ENCODE data around the gene STKLD1.
A peak's percentile ranks its signal among the peaks of the same experiment; 100 is the strongest.
"Not testable (repeated sequence)": the region's sequence is repeated elsewhere in the genome, so short reads cannot be mapped to it uniquely, and the experiment has no call there.

STKLD1 gene

GRCh38 chr9:133389025-133389557 lies 12.9 kb downstream of the STKLD1 start:
- DNase-seq: no peak

GRCh38 chr9:133389562-133389961 lies 13.4 kb downstream of the STKLD1 start:
- no peak for DNase-seq

- DNase-seq: no peak
Measured at GRCh38 chr9:133390713-133391112, 14.5 kb downstream of the STKLD1 start.

- not testable (repeated sequence) for DNase-seq
Measured at GRCh38 chr9:133391449-133391848, 15.3 kb downstream of the STKLD1 start.

- not testable (repeated sequence) for DNase-seq
Measured at GRCh38 chr9:133392308-133392707, 16.1 kb downstream of the STKLD1 start.

- DNase-seq: no peak
Measured at GRCh38 chr9:133393399-133393798, 17.2 kb downstream of the STKLD1 start.

- DNase-seq: no peak
Measured at GRCh38 chr9:133394687-133395271, 18.6 kb downstream of the STKLD1 start.

- no peak for DNase-seq
Measured at GRCh38 chr9:133396952-133397351, 20.8 kb downstream of the STKLD1 start.

GRCh38 chr9:133397370-133397769 lies 21.2 kb downstream of the STKLD1 start:
- no peak for DNase-seq

- no peak for DNase-seq
Measured at GRCh38 chr9:133397895-133398294, 21.7 kb downstream of the STKLD1 start.

GRCh38 chr9:133400292-133400691 lies 24.1 kb downstream of the STKLD1 start:
- DNase-seq: no peak

- DNase-seq: no peak
Measured at GRCh38 chr9:133401588-133401987, 25.4 kb downstream of the STKLD1 start.

- no peak for DNase-seq
Measured at GRCh38 chr9:133402689-133403088, 26.5 kb downstream of the STKLD1 start.

- DNase-seq: peak; percentile 57
Measured at GRCh38 chr9:133403766-133404453, 27.7 kb downstream of the STKLD1 start.

GRCh38 chr9:133404454-133405002 lies 28.4 kb downstream of the STKLD1 start:
- no peak for DNase-seq

GRCh38 chr9:133405508-133406438 lies 29.6 kb downstream of the STKLD1 start:
- DNase-seq: no peak

GRCh38 chr9:133406480-133407307 lies 30.5 kb downstream of the STKLD1 start:
- peak; percentile 69 for DNase-seq

- DNase-seq: no peak
Measured at GRCh38 chr9:133408042-133408441, 31.9 kb downstream of the STKLD1 start.

GRCh38 chr9:133415170-133415569 lies 39.0 kb downstream of the STKLD1 start:
- no peak for DNase-seq

- DNase-seq: peak; percentile 68
Measured at GRCh38 chr9:133417541-133418461, 41.6 kb downstream of the STKLD1 start, which contains the start of gene REXO4. Gene REXO4, minus strand, starts transcription at chr9:133418010. Its CDS starts 166 bp downstream, at chr9:133417844.

GRCh38 chr9:133419005-133419404 lies 42.8 kb downstream of the STKLD1 start:
- DNase-seq: no peak
